Immature natural killer cell (primary cell): ENCODE results near the gene PLAC8L1. TPM values are rescaled to one million over a fixed set of nuclear protein-coding genes. Genes with fewer than 3 reads are reported as not detected.

Experiments
- DNase-seq, 3 donors: peaks; one replicate each; pipeline ENCODE4 v3.0.0; 2022; ENCODE audit warnings: mixed read lengths in 1 of 3
- H3K27ac Mint-ChIP-seq, 6 donors: one replicate each; pipeline ENCODE4 v1.8.0; 2020; ENCODE audit warnings: mixed read lengths in 6 of 6, mild to moderate bottlenecking in 5 of 6, inconsistent platforms in 4 of 6, moderate library complexity in 3 of 6
- H3K27me3 Mint-ChIP-seq, 3 donors: one replicate each; pipeline ENCODE4 v1.8.0; 2020 to 2021; ENCODE audit warnings: low read depth in 3 of 3, mild to moderate bottlenecking in 3 of 3, mixed read lengths in 3 of 3, moderate library complexity in 3 of 3, inconsistent platforms in 1 of 3
- H3K36me3 Mint-ChIP-seq, 3 donors: one replicate each; pipeline ENCODE4 v1.8.0; 2020; ENCODE audit warnings: mixed read lengths in 3 of 3, inconsistent platforms in 2 of 3, mild to moderate bottlenecking in 2 of 3
- H3K4me1 Mint-ChIP-seq, 2 donors: one replicate each; pipeline ENCODE4 v1.8.0; 2020; ENCODE audit warnings: inconsistent platforms in 2 of 2, mild to moderate bottlenecking in 2 of 2, mixed read lengths in 2 of 2, moderate library complexity in 1 of 2
- H3K4me3 Mint-ChIP-seq, 5 donors: one replicate each; pipeline ENCODE4 v1.8.0; 2020; ENCODE audit warnings: mild to moderate bottlenecking in 5 of 5, mixed read lengths in 5 of 5, inconsistent platforms in 3 of 5, moderate library complexity in 3 of 5
- H3K9me3 Mint-ChIP-seq, 6 donors: one replicate each; pipeline ENCODE4 v1.8.0; 2020; ENCODE audit warnings: mild to moderate bottlenecking in 6 of 6, mixed read lengths in 6 of 6, inconsistent platforms in 4 of 6, moderate library complexity in 3 of 6
- polyA plus RNA-seq, 3 donors: library from polyadenylated mRNA; unstranded; fragments of 300-500 nt; fragmentation: Illumina TruSeq; gene quantifications; one replicate each; pipeline ENCODE4 v1.2.3, GENCODE V29; 2021

The PLAC8L1 gene
- polyA plus RNA-seq, 3 donors from 2014 or later: not detected

GRCh38 chr5:146072595-146072994 is 32.8 kb downstream of the PLAC8L1 start:
- H3K4me3 Mint-ChIP-seq: no peak overlapping the region

DNA sequence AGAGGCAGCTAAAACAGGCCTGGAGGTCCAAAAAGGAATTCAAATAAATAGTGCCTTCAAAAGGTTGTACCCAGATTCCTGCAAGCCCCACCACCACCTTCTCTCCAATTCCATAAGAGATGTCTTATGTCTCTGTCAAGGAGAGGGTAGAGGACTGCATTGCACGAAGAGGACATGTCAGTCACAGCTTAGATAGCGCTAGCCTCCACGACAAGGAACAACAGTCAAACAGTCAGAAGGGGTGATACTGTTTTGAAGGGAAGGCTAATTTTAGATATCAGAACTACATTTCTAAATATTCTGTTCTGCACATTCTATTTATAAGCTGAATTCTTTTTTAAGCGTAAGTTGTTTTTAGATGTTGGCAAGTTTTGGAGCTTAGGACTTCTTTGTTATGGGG is 34.2 kb downstream of the PLAC8L1 start:
- Mint-ChIP-seq H3K27me3 (peaks cover 1 to 4% (median 3%) of the 10 kb centered on the region in 3 donors), H3K4me3 (no peak overlapping the region), H3K36me3 (no peaks in the 10 kb centered on the region), H3K9me3 (peaks cover 0 to 4% (median 0%) of the 10 kb centered on the region in 6 donors), H3K4me1 (no peaks in the 10 kb centered on the region), H3K27ac (no peak overlapping the region)
- no peak for DNase-seq

More at GRCh38 chr5:146072595-146072994, 32.8 kb downstream of the PLAC8L1 start:
- Mint-ChIP-seq H3K27ac (no peak overlapping the region), H3K9me3 (peaks cover 0 to 7% (median 0%) of the 10 kb centered on the region in 6 donors), H3K36me3 (no peaks in the 10 kb centered on the region), H3K27me3 (peaks cover 3 to 4% (median 3%) of the 10 kb centered on the region in 3 donors), H3K4me1 (no peaks in the 10 kb centered on the region)
- no peak for DNase-seq

DNA sequence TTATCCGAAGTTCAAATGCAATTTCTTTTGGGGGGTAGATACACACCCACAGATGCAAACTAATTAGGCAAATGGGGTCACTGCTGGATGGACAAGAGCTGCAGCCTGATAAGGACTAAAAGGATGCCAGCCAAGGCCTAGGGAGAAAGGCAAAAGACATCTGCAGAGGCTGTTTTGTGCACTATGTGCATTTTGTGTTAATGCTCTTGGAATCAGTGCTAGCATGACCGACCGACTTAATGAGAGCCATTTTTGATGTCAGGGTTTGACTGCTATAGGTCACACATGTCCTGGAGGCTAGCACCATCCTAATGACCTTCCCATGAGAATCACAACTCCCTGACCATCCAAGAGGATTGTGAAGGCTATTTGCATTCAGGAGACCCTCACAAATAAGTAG is 34.6 kb downstream of the PLAC8L1 start:
- no peaks in the 10 kb centered on the region for H3K36me3 Mint-ChIP-seq

DNA sequence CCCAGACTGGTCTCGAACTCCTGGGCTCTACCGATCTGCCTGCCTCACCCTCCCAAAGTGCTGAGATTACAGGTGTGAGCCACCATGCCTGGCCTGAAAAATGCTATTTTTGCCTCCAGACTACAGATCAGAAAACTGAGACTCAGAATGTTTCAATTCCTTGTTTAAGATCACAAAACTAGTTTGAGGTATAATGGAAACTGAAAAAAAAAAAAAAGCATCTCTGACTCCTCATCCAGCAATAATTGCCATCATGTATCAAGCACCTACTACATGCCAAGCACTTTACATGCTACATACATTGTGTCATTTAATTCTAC is 35.6 kb downstream of the PLAC8L1 start:
- H3K27ac Mint-ChIP-seq: no peak overlapping the region
- H3K9me3 Mint-ChIP-seq: peaks cover 0 to 4% (median 0%) of the 10 kb centered on the region in 6 donors
- H3K4me1 Mint-ChIP-seq: no peaks in the 10 kb centered on the region
- peaks cover 0 to 5% (median 4%) of the 10 kb centered on the region in 3 donors for H3K27me3 Mint-ChIP-seq
- DNase-seq: no peak
- no peak overlapping the region for H3K4me3 Mint-ChIP-seq
- H3K36me3 Mint-ChIP-seq: no peaks in the 10 kb centered on the region

More for the DNA sequence above, 34.6 kb downstream of the PLAC8L1 start:
- H3K4me1 Mint-ChIP-seq: no peaks in the 10 kb centered on the region
- H3K27ac Mint-ChIP-seq: no peak overlapping the region
- peaks cover 0 to 4% (median 4%) of the 10 kb centered on the region in 3 donors for H3K27me3 Mint-ChIP-seq
- DNase-seq: no peak
- H3K9me3 Mint-ChIP-seq: peaks cover 0 to 4% (median 0%) of the 10 kb centered on the region in 6 donors
- H3K4me3 Mint-ChIP-seq: no peak overlapping the region

DNA sequence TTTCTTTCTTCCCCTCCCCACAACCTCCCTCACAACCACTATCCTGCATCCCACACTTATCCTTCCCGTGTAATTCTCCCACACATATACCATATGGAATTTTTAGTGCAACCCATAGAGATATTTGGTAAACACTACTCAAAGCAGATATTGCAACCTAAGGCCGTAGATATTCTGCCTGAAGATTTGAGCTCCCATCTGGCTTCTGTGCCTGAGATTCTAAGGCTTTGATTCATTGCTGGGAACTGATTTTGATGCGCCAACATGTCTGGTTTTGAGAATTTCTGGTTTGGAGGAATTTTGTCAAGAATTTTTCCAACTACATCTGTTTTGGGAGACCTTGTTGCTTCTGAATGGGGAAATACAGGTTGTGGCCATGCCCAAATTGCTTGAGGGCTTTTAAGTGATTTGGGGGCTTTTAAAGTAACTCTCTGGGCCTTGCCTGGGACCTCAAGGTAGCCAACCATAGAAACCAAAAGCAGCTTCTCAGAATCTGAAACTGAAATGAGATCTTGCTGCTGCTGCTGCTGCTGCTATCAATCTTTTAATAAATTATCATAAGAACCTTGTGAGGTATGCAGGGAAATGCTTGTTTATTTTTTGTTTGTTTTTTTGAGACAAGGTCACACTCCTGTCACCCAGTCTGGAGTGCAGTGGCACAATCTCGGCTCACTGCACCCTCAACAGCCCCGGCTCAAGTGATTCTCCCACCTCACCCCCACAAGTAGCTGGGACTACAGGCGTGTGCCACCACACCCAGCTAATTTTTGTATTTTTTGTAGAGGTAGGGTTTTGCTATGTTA is 36.2 kb downstream of the PLAC8L1 start:
- H3K27ac Mint-ChIP-seq: no peak overlapping the region
- DNase-seq: no peak
- H3K4me1 Mint-ChIP-seq: no peaks in the 10 kb centered on the region
- H3K27me3 Mint-ChIP-seq: peaks cover 0 to 5% (median 4%) of the 10 kb centered on the region in 3 donors
- H3K9me3 Mint-ChIP-seq: peaks cover 0 to 4% (median 0%) of the 10 kb centered on the region in 6 donors
- no peaks in the 10 kb centered on the region for H3K36me3 Mint-ChIP-seq
- no peak overlapping the region for H3K4me3 Mint-ChIP-seq

DNA sequence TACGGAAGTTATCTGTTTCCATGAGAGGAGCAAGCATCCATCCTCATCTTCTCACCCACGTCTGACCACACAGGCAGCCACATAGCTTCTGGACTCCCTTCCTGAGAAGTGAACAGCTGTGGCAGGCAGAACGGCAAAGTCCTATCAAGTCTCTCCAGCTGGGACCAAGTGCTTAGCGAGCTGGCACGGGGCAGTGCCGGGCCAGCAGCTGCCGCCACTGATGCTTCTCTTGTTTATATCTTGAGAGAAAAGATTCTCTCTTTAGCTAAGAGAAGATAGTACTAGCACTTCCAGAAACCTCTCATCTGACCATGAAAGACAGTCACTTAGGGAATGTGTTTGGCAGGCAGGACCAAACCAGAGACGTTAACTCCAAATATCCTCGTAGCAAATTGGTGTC is 37.2 kb downstream of the PLAC8L1 start:
- Mint-ChIP-seq H3K36me3 (no peaks in the 10 kb centered on the region), H3K27me3 (peaks cover 0 to 4% (median 4%) of the 10 kb centered on the region in 3 donors), H3K4me1 (no peaks in the 10 kb centered on the region), H3K9me3 (peaks cover 0 to 4% (median 0%) of the 10 kb centered on the region in 6 donors), H3K4me3 (no peak overlapping the region), H3K27ac (no peak overlapping the region)
- DNase-seq: no peak

GRCh38 chr5:146066968-146067367 is 38.4 kb downstream of the PLAC8L1 start:
- no peak overlapping the region for H3K27ac Mint-ChIP-seq
- no peaks in the 10 kb centered on the region for H3K36me3 Mint-ChIP-seq
- no peak for DNase-seq
- peaks cover 0 to 4% (median 3%) of the 10 kb centered on the region in 3 donors for H3K27me3 Mint-ChIP-seq
- H3K9me3 Mint-ChIP-seq: peaks cover 0 to 2% (median 0%) of the 10 kb centered on the region in 6 donors
- H3K4me3 Mint-ChIP-seq: no peak overlapping the region
- no peaks in the 10 kb centered on the region for H3K4me1 Mint-ChIP-seq

DNA sequence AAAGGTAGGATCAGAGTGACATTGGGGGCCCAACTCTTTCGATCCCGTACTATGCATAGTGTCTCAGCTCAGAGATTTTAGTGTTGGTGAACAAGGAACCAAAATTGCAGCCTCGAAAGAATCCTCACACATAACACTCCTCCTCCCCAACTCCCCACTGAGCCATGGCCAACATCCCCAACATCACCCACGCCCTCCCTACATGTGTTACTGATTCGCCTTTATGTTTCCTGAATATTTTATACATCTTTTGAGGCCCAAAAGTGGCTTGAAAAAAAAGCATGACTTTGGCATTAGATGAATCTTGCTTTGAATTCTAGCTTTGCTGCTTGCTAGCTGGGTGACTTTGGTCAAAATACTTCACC is 45.2 kb downstream of the PLAC8L1 start:
- no peaks in the 10 kb centered on the region for H3K4me1 Mint-ChIP-seq
- no peak overlapping the region for H3K27ac Mint-ChIP-seq
- peaks cover 0 to 8% (median 0%) of the 10 kb centered on the region in 3 donors for H3K27me3 Mint-ChIP-seq
- no peaks in the 10 kb centered on the region for H3K9me3 Mint-ChIP-seq
- no peak for DNase-seq
- H3K4me3 Mint-ChIP-seq: no peak overlapping the region
- H3K36me3 Mint-ChIP-seq: no peaks in the 10 kb centered on the region

GRCh38 chr5:146059460-146060220 is 45.7 kb downstream of the PLAC8L1 start:
- no peaks in the 10 kb centered on the region for H3K36me3 Mint-ChIP-seq
- H3K4me1 Mint-ChIP-seq: no peaks in the 10 kb centered on the region
- no peak for DNase-seq
- no peak overlapping the region for H3K27ac Mint-ChIP-seq
- H3K4me3 Mint-ChIP-seq: no peak overlapping the region
- no peaks in the 10 kb centered on the region for H3K9me3 Mint-ChIP-seq
- H3K27me3 Mint-ChIP-seq: peaks cover 0 to 8% (median 0%) of the 10 kb centered on the region in 3 donors

DNA sequence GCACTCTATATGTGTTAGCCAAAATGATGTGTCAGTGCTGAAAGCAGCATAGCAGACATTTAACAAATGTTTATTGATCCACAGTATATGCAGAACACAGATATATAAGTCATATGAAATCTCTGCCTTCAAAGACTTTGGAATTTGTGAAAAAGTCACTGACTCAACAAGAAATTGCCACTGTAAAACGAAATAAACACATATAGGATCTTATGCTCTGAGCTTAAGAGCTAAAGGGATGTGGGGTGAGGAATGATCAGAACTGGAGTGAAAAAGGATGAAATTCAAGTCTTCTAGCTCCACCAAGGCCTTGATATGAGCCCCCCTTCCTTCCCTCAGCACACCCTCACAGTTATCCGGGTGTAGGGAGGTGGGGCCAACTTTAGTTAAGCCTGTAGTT is 49.9 kb downstream of the PLAC8L1 start:
- Mint-ChIP-seq H3K27ac (no peak overlapping the region), H3K4me1 (no peaks in the 10 kb centered on the region), H3K4me3 (no peak overlapping the region), H3K9me3 (no peaks in the 10 kb centered on the region), H3K27me3 (peaks cover 0 to 8% (median 0%) of the 10 kb centered on the region in 3 donors), H3K36me3 (no peaks in the 10 kb centered on the region)
- no peak for DNase-seq

- H3K27ac Mint-ChIP-seq: no peak overlapping the region
- H3K9me3 Mint-ChIP-seq: no peaks in the 10 kb centered on the region
- H3K36me3 Mint-ChIP-seq: no peaks in the 10 kb centered on the region
- DNase-seq: no peak
- no peaks in the 10 kb centered on the region for H3K4me1 Mint-ChIP-seq
- no peak overlapping the region for H3K4me3 Mint-ChIP-seq
- H3K27me3 Mint-ChIP-seq: peaks cover 0 to 7% (median 0%) of the 10 kb centered on the region in 3 donors
These were observed 52.6 kb downstream of the PLAC8L1 start for GRCh38 chr5:146052780-146053179.

- H3K4me1 Mint-ChIP-seq: no peaks in the 10 kb centered on the region
- H3K9me3 Mint-ChIP-seq: no peaks in the 10 kb centered on the region
- no peak for DNase-seq
- no peak overlapping the region for H3K27ac Mint-ChIP-seq
- no peak overlapping the region for H3K4me3 Mint-ChIP-seq
- no peaks in the 10 kb centered on the region for H3K36me3 Mint-ChIP-seq
- peaks cover 0 to 4% (median 0%) of the 10 kb centered on the region in 3 donors for H3K27me3 Mint-ChIP-seq
These were observed 53.7 kb downstream of the PLAC8L1 start for GRCh38 chr5:146051678-146052077.

DNA sequence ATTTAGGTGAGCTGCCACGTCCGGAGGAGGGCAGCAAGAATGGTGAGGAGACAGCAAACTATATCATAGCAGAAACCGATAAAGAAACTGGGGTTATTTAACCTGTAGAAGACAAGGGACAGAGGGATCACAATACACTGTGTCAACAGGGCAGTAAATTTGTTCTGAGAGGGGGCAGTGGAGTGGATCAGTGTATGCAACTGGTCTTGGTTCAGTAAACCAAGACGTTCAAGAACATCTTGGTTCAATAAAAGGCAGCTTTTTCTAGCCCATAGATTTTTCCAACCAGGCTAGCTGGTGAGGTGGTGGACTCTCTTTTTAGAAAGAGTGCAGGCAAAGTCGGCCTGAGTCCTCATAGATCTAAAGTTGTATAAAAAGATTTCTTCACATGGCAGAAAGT is 55.3 kb downstream of the PLAC8L1 start:
- Mint-ChIP-seq H3K27me3 (peaks cover 0 to 2% (median 0%) of the 10 kb centered on the region in 3 donors), H3K27ac (no peak overlapping the region), H3K4me3 (no peak overlapping the region), H3K9me3 (no peaks in the 10 kb centered on the region), H3K36me3 (no peaks in the 10 kb centered on the region), H3K4me1 (no peaks in the 10 kb centered on the region)
- no peak for DNase-seq

GRCh38 chr5:146049704-146050026 is 55.7 kb downstream of the PLAC8L1 start:
- DNase-seq: no peak
- Mint-ChIP-seq H3K27ac (no peak overlapping the region), H3K27me3 (peaks cover 0 to 2% (median 0%) of the 10 kb centered on the region in 3 donors), H3K36me3 (no peaks in the 10 kb centered on the region), H3K9me3 (peaks cover 0 to under 1% (median 0%) of the 10 kb centered on the region in 6 donors), H3K4me3 (no peak overlapping the region), H3K4me1 (no peaks in the 10 kb centered on the region)
